Hematopoietic multipotent progenitor cell treated with erythropoietin and hydrocortisone succinate and interleukin-3 and kit ligand, for 4 days (in vitro differentiated cells): ENCODE measurements around the gene ADCY9.
"Not testable (repeated sequence)": the region's sequence is repeated elsewhere in the genome, so short reads cannot be mapped to it uniquely, and the experiment has no call there.

Experiments
- DNase-seq: peaks from one replicate; pipeline ENCODE4 v3.0.0-alpha.2; 2015

Gene ADCY9

DNA sequence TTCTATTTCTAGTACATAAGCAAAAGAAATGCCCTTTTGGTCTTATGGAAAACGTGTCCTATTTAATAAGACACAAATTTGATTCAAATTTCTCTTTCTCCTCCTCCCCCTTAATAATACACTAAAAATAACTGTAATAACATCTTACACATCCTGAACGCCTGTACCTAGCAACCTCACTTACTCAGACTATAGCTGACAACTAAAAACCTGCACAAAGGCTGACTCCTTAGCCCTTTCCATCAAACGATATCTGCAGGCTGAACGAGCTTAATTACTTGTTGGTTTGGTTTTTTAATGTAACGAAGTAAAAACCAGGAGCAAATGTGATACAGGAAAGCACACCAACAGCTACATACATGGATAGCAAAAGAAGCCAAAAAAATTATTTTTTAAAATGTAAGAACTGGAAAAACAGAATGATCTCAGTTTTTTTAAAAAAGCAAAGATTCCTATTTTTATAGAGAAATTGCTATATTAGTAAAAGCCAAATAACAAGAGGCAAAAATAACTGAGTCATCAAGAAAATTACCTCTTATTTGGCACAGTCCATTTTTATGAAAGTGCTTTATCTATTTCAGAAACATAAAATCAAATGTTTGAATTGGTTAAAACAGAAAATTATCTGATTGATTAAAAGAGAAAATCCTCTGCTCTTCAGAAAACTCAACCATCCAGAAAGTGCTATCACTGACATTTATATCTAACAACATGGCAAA, 23.5 kb downstream of the ADCY9 start:
- no peak for DNase-seq

- DNase-seq: no peak
Observed at GRCh38 chr16:4091240-4092012, 24.8 kb downstream of the ADCY9 start.

DNA sequence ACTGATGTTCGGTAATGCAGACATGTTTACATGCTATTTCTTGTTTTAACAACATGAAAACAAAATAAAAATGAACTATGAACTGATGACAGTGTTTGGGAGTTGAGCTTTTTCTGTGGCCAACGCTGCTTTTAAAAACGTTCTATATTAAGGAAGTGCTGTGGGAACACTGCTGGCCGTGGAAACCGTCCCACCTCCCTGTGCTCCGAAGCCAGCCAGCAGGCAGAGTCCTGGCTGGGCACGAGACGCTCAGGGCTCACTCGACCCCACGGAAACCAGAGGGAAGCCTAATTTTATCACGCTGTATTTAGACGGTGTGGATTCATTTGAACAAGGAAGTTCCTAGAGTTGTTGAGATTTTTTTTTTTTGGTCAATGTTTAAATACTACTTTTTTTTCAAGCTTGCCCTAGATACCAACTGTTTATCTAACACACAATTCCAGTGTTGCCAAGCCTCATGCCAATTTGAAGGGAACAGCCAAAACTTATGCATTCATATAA, 25.8 kb downstream of the ADCY9 start:
- DNase-seq: peak; percentile 17

GRCh38 chr16:4089811-4090301, 26.4 kb downstream of the ADCY9 start:
- no peak for DNase-seq

DNA sequence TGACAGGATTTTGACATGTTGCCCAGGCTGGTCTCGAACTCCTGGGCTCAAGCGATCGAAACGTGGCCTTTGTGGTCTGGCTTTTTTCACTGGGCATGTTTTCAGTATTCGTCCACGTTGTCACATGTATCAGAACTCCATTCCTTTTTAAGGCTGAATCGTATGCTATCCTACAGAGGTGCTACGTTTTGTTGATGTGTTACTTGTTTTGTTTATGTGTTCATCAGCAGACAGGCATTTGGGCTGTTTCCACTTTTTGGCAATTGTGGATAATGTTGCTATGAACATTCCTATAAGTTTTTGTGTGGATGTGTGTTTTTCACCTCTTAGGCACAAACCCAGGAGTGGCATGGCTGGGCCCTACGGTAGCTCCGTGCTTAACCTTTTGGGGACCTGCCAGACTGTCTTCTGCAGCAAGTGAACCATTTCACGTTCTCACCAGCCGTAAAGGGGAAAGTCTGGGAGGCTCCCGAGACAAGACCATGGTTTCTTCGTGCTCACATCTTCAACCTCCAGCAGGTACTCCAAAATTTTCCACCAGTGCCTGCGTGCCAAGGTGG, 26.9 kb downstream of the ADCY9 start:
- DNase-seq: no peak

DNA sequence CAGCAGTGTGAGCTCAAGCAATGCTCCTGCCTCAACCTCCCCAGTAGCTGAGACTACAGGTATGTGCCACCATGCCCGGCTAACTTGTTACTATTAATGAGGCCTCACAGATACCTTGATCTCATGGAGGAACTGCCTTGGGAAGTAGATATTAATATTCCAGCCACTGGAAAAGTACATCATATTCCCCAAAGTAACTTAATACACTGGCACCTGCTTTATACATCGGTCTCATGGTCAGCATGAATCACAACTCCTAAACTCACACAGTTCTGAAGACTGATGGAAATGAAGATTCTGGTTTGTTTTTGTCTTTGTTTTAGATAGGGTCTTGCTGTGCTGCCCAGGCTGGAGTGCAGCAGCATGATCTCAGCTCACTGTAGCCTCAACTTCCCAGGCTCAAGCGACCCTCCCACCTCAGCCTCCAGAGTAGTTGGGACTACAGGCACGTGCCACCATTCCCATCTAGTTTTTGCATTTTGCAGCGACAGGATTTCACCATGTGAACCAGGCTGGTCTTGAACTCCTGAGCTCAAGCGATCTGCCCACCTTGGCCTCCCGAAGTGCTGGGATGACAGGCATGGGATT, 28.2 kb downstream of the ADCY9 start:
- DNase-seq: no peak

- DNase-seq: no peak
Observed at GRCh38 chr16:4087099-4087885, 28.9 kb downstream of the ADCY9 start.

DNA sequence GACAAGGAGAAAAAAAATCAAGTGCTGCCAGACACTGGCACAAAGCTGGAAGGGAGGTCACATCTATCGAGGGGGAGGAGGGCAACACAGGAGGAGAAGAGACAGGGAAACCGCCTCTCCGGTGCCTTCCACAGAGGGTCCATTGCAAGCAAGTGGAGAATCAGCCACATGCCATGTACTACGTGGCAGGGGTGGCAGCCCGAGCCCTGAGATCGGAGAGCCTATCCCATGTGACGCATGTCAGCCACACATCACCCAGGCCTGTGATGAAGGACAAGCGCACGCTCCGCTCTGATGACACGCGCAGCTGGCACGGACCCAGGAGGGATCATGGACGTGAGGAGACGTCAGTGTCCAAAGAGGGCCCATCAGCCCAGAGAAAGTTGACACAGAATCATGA, 30.1 kb downstream of the ADCY9 start:
- no peak for DNase-seq

- no peak for DNase-seq
Observed at GRCh38 chr16:4085405-4085970, 30.8 kb downstream of the ADCY9 start.

DNA sequence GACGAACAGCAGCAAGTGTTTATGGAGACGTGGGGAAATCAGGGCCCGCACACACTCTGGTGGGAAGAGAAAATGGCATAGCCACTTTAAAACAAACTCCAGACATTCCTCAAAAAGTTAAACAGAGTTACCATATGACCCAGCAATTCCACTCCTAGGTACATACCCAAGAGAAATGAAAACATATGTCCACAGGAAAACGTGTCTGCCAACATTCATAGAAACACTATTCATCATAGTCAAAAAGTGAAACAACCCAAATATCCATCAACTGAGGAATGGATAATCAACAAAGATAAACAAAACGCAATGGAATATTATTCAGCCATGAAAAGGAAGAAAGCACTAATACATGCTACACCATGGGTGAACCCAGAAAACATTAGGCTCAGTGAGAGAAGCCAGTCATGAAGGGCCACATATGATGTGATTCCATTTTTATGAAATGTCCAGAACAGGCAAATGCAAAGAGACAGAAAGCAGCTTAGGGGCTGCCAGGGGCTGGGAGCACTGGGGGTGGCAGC, 32.8 kb downstream of the ADCY9 start:
- DNase-seq: no peak

GRCh38 chr16:4082474-4083044, 33.7 kb downstream of the ADCY9 start:
- DNase-seq: no peak

DNA sequence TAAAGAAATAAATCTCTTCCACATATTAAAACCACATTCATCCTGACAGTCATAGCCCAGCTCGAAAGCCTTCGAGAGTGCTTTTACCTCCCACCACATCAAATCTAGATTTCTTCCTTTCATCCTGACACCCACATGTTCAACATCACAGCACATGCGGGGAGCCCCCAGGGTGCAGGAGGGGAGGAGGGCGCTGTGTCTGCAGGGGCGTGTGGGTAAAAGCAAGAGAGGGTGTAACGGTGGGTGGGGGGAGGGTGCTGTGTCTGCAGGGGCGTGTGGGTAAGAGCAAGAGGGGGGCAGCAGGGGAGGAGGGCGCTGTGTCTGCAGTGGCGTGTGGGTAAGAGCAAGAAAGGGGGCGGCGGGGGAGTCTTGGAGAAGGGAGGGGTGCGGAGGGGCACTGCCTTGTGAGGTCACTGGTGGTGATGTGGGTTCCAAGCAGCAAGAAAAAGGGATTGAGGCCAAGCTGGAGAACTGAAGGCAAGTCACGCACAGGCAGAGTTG, 34.7 kb downstream of the ADCY9 start:
- no peak for DNase-seq

DNA sequence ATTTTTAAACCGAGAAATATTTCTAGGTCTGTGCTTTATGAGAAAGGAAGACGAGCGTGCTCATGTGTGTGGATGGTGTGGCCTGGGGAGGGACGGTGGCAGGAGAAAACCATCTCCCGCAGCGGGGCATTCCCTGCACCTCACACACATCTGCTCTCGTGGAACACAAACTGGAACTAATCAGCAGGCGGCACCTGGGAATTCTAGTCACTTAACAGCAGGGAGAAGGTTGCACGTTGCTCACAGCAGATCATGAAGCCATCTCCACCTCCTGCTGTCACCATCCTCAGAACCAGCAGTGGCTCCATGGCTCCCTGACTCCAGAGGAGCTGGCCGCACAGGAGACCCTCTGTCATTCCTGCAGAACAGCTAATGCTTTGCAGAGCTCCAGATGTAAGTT, 35.2 kb downstream of the ADCY9 start:
- DNase-seq: no peak

DNA sequence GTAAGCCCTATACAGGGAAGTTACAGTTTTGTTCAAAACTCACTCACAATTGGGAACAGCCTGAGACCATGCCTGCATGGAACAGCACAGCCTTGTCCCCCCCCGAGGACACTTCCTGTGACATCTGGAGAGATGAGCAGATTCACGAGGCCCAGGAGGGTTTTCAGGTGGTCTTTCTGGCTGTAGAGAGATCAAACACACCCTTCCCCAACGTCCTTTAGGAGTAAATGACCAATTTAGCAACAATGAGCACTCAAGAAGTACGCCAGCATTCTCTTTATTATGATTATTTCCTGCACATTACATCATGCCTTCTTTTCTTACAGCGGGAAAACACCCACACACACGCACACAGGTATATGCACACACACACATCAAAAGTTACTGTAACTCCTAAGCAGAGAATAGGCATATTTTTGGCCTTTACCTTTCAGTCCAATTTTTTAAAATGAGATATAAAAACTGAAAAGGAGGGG, 39.0 kb downstream of the ADCY9 start:
- no peak for DNase-seq

DNA sequence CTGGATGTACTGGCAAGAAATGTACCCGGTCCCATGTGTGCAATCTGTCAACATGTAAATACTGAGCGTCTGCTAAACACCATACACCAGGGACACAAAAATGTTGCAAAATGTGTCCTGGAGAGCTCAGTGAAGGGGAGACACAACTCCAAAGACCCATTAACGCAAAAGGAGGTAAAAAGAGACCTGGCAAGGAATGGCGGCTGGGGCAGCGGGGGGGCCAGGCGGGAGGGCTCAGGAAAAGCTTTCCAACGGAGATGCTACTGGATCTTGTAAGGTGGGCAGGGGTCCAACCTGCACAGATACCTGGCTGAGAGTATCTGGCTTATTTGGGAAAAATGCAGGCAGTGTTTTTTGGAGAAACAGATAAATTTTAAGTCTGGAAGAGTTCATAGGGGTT, 40.7 kb downstream of the ADCY9 start:
- no peak for DNase-seq

DNA sequence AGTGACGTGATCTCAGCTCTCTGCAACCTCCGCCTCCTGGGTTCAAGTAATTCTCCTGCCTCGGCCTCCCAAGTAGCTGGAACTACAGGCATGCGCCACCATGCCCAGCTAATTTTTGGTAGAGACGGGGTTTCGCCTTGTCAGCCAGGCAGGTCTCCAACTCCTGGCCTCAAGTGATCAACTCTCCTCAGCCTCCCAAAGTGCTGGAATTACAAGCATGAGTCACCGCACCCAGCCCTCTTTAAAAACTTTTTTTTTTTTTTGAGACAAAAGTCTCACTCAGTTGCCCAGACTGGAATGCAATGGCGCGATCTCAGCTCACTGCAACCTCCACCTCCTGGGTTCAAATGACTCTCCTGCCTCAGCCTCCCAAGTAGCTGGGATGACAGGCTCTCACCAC, 43.1 kb downstream of the ADCY9 start:
- DNase-seq: not testable (repeated sequence)

DNA sequence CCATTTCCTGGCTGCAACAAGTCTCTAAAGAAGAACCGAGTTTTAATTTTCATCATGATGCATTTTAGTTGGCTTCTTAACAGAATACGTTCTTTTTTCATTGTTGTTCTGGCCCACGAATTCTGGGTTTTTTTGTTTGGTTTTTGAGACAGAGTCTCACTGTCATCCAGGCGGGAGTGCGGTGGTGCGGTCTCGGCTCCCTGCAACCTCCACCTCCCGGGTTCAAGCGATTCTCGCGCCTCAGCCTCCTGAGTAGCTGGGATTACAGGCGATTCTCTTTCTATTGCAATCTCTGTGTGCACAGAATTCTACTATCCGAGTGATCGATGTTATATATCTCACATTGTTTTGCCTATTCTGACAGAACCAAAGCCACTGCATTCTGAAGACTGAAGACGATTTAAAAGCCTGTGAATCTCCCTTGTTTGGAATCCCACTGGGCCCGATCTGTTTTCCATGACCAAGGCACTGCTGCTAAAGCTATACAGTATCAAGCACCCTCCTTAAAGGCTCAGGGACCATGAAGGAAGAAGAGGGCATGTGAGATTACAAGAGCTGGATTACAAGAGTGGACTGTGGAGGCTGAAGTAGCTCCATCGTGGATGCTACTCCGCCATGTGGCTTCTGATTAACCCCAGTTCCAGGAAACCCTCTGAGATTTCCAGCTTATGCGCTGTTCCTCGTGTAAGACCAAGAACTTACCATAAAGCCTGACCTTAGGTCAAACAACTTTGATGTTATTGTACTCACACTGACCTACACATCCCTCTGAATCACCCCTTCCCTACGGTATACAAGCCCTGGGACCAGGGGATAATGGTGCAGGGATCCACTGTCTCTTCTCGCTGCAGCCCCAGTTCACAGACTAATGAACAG, 44.3 kb downstream of the ADCY9 start:
- no peak for DNase-seq

DNA sequence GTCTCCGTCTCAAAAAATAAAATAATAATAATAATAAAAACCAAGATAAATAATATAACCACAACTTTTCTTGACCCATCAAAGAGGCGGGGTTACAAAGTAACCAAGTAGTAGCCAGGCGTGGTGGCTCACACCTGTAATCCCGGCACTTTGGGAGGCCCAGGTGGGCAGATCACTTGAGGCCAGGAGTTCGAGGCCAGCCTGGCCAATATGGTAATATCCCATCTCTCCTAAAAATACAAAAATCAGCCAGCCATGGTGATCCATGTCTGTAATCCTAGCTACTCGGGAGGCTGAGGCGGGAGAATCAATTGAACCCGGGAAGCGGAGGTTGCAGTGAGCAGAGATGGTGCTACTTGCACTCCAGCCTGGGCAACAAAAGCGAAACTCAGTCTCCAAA, 45.3 kb downstream of the ADCY9 start:
- no peak for DNase-seq

GRCh38 chr16:4067262-4068001, 48.8 kb downstream of the ADCY9 start:
- no peak for DNase-seq
